Measurements from ENCODE around the gene ARIH2.
A peak's percentile ranks its signal among the peaks of the same experiment; 100 is the strongest.

DNA sequence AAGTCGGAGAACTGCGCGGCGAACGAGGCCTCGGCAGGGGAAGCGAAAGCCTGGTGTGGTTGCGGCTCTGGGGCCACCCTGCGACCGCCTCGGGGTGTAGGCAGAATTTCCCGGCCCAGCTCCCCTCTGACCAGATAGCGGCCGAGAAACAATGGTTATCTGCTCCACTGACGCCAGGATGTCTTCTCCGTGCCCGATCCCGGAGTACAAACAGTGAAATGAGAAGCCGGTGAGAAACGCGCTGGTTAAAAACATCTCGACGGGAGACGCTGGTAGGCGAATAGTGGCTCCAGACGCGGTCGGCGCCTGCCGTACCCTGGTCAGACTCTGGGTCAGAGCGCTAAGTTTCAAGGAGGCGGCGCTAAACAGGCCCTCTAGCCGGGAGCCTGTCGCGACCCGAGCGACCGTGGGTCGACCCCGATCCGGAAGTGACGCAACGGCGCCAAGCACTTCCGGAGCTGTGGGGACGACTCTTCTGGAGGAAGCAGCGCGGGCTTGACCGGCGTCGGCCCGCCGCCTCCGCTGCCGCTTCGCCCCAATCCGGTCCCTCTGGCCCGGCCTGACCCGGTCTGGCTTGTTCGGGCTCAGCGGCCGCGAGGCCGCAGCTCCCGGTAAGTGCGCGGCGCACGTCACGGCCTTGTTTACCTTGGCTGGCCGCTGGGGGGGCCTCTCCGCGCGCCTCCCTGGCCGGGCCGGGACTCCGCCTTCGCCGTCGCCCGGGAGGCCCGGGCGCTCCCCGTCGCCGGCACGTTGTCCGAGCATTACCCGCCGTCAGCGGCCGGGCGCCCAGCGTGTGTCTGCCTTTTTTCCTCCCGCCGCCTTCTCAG is at the start of gene ARIH2:
- TF ChIP-seq, protein P1, sequence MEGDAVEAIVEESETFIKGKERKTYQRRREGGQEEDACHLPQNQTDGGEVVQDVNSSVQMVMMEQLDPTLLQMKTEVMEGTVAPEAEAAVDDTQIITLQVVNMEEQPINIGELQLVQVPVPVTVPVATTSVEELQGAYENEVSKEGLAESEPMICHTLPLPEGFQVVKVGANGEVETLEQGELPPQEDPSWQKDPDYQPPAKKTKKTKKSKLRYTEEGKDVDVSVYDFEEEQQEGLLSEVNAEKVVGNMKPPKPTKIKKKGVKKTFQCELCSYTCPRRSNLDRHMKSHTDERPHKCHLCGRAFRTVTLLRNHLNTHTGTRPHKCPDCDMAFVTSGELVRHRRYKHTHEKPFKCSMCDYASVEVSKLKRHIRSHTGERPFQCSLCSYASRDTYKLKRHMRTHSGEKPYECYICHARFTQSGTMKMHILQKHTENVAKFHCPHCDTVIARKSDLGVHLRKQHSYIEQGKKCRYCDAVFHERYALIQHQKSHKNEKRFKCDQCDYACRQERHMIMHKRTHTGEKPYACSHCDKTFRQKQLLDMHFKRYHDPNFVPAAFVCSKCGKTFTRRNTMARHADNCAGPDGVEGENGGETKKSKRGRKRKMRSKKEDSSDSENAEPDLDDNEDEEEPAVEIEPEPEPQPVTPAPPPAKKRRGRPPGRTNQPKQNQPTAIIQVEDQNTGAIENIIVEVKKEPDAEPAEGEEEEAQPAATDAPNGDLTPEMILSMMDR (IDR thresholded peaks at IDR 0.05): peak in 2 of 7 experiments; percentile 8 to 11
- peak; percentile 72 to 94 (median 94) for TF ChIP-seq POLR2AphosphoS5 (IDR thresholded peaks at IDR 0.05)
- TF ChIP-seq POLR2A (IDR thresholded peaks at IDR 0.05): peak in 1 of 4 donors; percentile 69
- no peak for TF ChIP-seq EP300 (IDR thresholded peaks at IDR 0.05)

Data from stomach (tissue), 4 donors.